Measurements from ENCODE around the gene C17orf58. TPM values are rescaled to one million over a fixed set of nuclear protein-coding genes. Genes with fewer than 3 reads are reported as not detected.

Gene C17orf58
- total and polyA plus RNA-seq, 2 of the 8 experiments (the other 6 are each of a cell fraction or from before 2014, with no cell fraction given), result 22.6 to 24.1 TPM

DNA sequence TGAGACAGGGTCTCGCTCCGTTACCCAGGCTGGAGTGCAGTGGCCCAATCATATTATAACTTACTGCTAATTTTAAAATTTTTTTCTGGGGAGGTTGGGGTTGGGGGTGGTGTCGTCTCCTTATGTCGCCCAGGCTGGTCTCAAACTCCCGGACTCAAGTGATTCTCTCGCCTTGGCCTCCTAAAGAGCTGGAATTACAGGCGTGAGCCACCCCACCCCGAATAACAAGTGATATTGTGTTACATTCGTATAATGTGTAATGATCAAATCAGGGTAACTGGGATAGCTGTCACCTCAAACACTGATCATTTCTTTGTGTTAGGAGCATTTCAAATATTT, 23.0 kb upstream of the C17orf58 start:
- H3K4me3 ChIP-seq (ENCODE audit: extremely low read depth in 1 of 4, insufficient read depth in 2 of 4, low read depth in 3 of 4, low read length in 4 of 4), result peak overlapping the region in 1 of 4 experiments; percentile 45; a peak in 3 of 8 replicates
- TF ChIP-seq SUZ12 (IDR thresholded peaks at IDR 0.05; ENCODE audit: low read length) (no peak), CBX5 (IDR thresholded peaks at IDR 0.05; ENCODE audit: low read depth, low read length) (no peak), PHF8 (conservative IDR thresholded peaks at IDR 0.05; ENCODE audit: low read depth, low read length) (no peak), ZNF274 (IDR thresholded peaks at IDR 0.05; ENCODE audit: borderline replicate concordance, extremely low read depth, low read length) (no peak), CHD1 (IDR thresholded peaks at IDR 0.05; ENCODE audit: low read depth, low read length) (no peak)
- TF ChIP-seq, protein P1, sequence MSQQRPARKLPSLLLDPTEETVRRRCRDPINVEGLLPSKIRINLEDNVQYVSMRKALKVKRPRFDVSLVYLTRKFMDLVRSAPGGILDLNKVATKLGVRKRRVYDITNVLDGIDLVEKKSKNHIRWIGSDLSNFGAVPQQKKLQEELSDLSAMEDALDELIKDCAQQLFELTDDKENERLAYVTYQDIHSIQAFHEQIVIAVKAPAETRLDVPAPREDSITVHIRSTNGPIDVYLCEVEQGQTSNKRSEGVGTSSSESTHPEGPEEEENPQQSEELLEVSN (IDR thresholded peaks at IDR 0.05), result no peak

More for the DNA sequence above, 23.0 kb upstream of the C17orf58 start:
- no peak overlapping the region for H2BK12ac ChIP-seq (ENCODE audit: low read depth, low read length)
- no peak overlapping the region for H3K56ac ChIP-seq (replicated peaks; ENCODE audit: insufficient read length, low read depth, low read length)
- no peak overlapping the region for H3K18ac ChIP-seq (ENCODE audit: extremely low read depth, low read length)
- peaks cover 5% of the 10 kb centered on the region; the same call in 1 of the 2 replicates for H3K23me2 ChIP-seq (ENCODE audit: low read depth, low read length)
- no peak overlapping the region for H4K8ac ChIP-seq (ENCODE audit: extremely low read depth, insufficient read depth, low read length)
- CTCF ChIA-PET (ENCODE audit: partially characterized antibody), result interaction anchor here (0.7 to 2.2 kb wide), 11 partner anchors 8 to 443 kb away, joined by 3 to 11 read pairs (median 4); partner anchors contain the start of gene C17orf58
- POLR2A ChIA-PET (ENCODE audit: partially characterized antibody), result interaction anchor here (0.6 to 6.7 kb wide), 13 partner anchors 12 to 273 kb away, joined by 3 to 104 read pairs (median 4); partner anchors contain the start of genes BPTF and KPNA2
- no peak overlapping the region for H2BK120ac ChIP-seq (replicated peaks; ENCODE audit: low read depth, low read length)
- H4K5ac ChIP-seq (ENCODE audit: insufficient read length, low read depth, low read length), result no peak overlapping the region
- no peak overlapping the region for H3K14ac ChIP-seq (ENCODE audit: insufficient read length)
- no peak overlapping the region for H2BK5ac ChIP-seq (ENCODE audit: low read depth, low read length)
- no peak overlapping the region for H2AFZ ChIP-seq (ENCODE audit: low read length)
- no peaks in the 10 kb centered on the region for H3K36me3 ChIP-seq (ENCODE audit: control insufficient read depth in 2 of 4, insufficient read depth in 4 of 4, low read length in 3 of 4)
- H4K20me1 ChIP-seq (replicated peaks in 1 of 2; ENCODE audit: control insufficient read depth in 1 of 2, insufficient read depth in 2 of 2, low read length in 2 of 2), result no peaks in the 10 kb centered on the region
- H4K91ac ChIP-seq (replicated peaks; ENCODE audit: insufficient read length, low read length), result no peak overlapping the region
- DNase-seq (ENCODE audit: low read depth in 1 of 2, low spot score in 2 of 2), result no peak
- no peaks in the 10 kb centered on the region for H3K27me3 ChIP-seq (replicated peaks in 1 of 4; ENCODE audit: control insufficient read depth in 3 of 4, extremely low read depth in 1 of 4, insufficient read depth in 3 of 4, low read length in 3 of 4)
- H2BK20ac ChIP-seq (ENCODE audit: low read length), result no peak overlapping the region
- peak overlapping the region; percentile 50 to 100 for H3K4me2 ChIP-seq (ENCODE audit: insufficient read depth in 1 of 2, low read depth in 2 of 2, low read length in 2 of 2)
- H3K79me1 ChIP-seq (ENCODE audit: low read depth, low read length), result no peaks in the 10 kb centered on the region
- H3K9ac ChIP-seq (replicated peaks in 1 of 4; ENCODE audit: extremely low read depth in 1 of 4, low read depth in 3 of 4, low read length in 3 of 4), result no peak overlapping the region
- H3K4ac ChIP-seq (replicated peaks; ENCODE audit: insufficient read length, low read depth, low read length), result no peak overlapping the region
- H3K23ac ChIP-seq (ENCODE audit: insufficient read length), result no peak overlapping the region
- no peaks in the 10 kb centered on the region for H3K9me3 ChIP-seq (ENCODE audit: insufficient read depth in 2 of 2, low read depth in 1 of 2, low read length in 1 of 2)
- FAIRE-seq, result no peak
- no peak overlapping the region for H3K27ac ChIP-seq (ENCODE audit: low read depth, low read length)
- peaks cover 0 to 3% (median 1%) of the 10 kb centered on the region in 4 experiments; a peak in 4 of 7 replicates for H3K4me1 ChIP-seq (replicated peaks in 1 of 4; ENCODE audit: control insufficient read depth in 3 of 4, insufficient read depth in 4 of 4, low read length in 3 of 4)
- H2BK15ac ChIP-seq (ENCODE audit: low read length), result no peak overlapping the region
- H2AK5ac ChIP-seq (ENCODE audit: low read depth, low read length), result no peak overlapping the region
- 88% methylated on average over 9 of the region's 9 CpGs; no CpG with 5 or more reads in 1 of the 2 experiments for WGBS, 2 experiments (ENCODE audit: extremely low coverage in 1 of 2, insufficient coverage in 1 of 2, insufficient read length in 1 of 2, insufficient replicate concordance in 2 of 2, low coverage in 1 of 2, low lambda C conversion rate in 2 of 2, missing lambda C conversion rate in 1 of 2)
- H3K79me2 ChIP-seq (ENCODE audit: control insufficient read depth in 1 of 2, insufficient read depth in 2 of 2, low read length in 2 of 2), result no peaks in the 10 kb centered on the region

Data from H1 (cell line).